ENCODE results near the gene FAM219A.
"Not testable (repeated sequence)": the region's sequence is repeated elsewhere in the genome, so short reads cannot be mapped to it uniquely, and the experiment has no call there.

FAM219A gene

DNA sequence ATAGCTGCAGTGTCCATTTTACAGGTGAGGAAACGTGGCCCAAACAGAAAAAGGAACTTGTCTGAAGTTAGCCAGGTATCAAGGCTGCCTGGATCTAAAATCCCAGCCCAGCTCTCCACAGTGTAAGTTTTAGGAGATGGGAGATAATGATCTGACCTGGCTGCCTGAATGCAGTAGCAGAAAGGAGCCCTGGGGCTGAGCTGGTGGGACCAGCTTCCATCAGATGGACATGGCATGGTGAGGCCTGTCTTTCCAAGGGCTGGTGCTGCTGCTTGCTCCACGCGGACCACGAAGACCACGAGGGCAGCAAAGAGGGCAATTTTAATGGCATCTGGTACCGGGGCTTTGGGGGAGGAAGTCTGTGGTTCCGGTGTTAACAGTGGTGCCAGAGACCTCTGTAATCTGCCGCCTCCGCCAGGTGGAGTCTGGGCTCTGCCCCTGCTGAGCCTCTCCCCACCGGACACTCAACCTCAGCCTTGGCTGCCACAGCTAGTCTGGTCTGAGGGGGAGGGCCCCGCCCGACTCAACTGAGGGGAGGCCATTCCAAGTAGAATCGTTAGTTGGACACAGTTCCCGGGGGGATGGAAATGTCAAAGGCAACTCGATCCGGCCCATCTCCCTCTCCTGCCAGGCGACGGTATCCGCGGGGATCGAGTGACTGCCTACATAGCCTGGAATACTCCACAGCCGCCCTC is 82.3 kb downstream of the FAM219A start:
- DNase-seq: no peak

DNA sequence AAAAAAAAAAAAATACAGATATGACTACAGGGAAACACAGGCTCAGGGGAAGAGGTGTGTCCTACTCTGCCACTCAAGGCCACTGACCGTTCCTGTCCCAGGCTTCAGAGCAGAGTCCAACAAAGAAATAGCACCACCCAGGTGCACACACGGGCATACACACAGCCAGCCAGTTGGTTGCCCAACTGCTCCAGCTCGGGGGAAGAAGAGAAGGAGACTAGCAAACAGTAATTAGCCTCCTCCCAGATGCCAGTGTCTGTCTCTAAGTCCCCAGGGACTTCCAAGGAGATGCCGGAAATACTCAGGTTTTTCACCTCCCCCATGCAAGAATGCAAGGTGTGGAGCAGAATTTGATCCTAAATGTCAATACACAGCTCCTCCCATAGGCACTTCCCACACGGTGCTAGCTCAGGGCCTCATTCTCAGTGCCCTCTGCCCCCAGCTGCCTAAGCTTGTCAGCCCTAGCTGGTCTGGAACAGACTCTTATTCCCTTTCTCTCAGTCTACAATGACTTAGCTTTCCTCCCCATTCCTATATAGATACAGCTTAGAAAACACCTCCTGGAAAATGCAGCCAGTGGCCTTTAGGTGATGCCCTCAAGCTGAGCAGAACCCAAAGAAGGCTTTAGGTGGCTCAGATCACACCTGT is 83.3 kb downstream of the FAM219A start:
- no peak for DNase-seq

DNA sequence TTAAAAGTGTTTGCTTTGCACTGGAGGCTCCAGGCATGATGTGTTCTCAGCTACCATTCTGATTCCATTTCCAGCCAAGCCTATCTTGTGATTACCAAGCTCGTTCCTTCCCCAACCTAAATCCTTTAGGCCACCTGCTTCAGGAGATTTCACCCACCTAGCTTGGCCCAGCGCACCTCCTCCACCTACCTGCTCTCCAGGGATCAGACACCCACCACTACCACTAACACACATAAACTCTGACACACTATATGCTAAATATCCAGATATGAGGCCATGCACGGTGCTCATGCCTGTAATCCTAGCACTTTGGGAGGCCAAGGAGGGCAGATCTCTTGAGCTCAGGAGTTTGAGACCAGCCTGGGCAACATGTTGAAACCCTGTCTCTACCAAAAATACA is 84.0 kb downstream of the FAM219A start:
- DNase-seq: no peak

DNA sequence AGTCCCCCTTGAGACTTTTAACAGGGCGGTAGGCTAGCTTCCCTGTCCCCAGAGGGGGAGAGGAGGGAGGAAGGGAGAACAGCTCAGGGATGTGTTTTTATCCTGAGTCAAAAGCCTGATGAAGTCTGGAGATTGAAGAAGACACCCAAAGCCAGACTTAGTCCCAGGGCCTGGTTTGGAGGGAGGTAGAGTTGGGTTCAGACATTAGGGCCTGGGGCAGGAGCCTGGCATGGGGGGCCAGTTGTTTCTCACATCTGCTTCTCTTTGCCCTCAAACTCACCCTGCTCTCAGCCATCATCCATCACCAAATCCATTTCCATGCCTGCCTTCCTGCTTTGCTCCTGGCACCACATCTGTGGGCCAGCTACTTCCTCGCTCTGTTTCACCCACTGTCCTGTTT is 84.6 kb downstream of the FAM219A start:
- DNase-seq: no peak

GRCh38 chr9:34372467-34373011 is 85.8 kb downstream of the FAM219A start:
- DNase-seq: no peak

DNA sequence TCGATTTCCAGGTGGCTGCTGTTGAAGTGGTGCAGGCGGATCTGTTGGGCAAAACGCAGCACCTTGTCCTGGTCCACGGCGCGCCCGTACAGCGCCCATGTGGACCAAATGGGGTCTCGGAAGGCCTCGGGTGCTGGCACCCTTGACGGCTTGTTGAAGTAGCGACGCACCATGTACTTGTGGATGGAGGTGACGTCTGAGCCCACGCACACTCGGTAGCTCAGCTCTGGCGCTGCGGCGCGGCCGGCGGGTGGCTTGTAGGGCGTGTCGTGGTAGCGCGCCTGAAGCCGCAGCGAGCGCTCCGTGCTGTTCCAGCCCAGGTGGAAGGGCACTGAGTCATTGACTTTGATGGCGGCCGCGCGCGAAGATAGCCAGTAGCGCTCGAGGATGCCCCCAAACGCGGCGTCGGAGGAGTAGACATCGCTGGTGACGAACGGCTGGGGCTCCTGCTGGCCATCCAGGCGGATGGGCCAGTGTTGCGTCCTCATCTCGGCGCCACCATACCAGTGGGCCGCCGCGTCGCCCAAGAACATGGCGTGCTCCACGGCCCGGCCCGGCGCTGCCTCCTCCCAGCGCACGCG is 86.4 kb downstream of the FAM219A start:
- no peak for DNase-seq

- DNase-seq: no peak
Observed at GRCh38 chr9:34370970-34371880, 87.1 kb downstream of the FAM219A start.

GRCh38 chr9:34370335-34370969 is 87.9 kb downstream of the FAM219A start:
- no peak for DNase-seq

DNA sequence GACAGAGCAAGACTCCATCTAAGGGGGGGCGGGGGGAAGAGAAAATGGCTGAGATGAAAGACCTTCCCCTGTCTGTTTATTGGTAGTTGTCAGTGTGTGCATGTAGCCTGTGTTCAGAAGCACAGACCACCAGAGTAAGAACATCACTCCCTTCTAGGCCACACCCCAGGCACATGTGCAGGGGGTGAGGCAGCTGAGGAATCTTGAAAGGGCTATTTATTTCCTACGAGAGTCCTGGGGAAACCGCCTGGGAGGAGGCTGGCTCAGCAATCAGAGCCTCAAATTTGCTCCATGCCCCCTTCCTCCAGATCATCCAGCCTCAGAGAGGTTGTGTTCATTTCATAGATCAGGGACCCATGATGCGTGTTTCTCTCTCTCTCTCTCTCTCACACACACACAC is 88.7 kb downstream of the FAM219A start:
- no peak for DNase-seq

DNA sequence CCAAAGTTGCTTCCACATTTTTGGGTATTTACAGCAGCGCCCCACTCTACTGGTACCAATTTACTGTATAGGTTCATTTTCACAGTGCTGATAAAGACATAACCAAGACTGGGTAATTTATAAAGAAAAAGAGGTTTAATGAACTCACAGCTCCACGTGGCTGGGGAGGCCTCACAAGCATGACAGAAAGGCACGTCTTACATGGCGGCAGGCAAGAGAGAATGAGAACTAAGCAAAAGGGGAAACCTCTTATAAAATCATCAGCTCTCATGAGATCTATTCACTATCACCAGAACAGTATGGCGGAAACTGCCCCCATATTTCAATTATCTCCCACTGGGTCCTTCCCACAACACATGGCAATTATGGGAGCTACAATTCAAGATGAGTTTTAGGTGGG is 89.6 kb downstream of the FAM219A start:
- DNase-seq: not testable (repeated sequence)

GRCh38 chr9:34367751-34368410 is 90.5 kb downstream of the FAM219A start:
- not testable (repeated sequence) for DNase-seq

GRCh38 chr9:34366365-34366764 is 92.0 kb downstream of the FAM219A start:
- no peak for DNase-seq

DNA sequence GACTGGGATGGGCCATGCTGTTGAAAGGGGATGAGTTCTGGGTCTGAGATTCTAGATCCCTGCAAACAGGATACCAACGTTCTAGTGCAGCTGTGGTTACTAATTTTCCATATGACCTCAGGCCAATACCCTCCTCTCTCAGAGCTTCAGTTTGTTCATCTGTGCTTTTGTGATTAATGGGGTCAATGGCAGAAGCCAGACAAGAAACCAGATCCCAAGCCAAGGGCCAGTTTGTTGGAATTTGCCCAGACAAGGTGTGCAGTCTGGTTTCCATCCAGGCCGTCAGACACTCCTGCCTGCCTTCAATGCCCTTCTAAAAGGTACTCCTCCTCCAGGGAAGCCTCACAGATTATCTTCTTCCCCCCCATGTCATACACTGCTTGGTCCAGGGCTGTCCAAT is 93.1 kb downstream of the FAM219A start:
- DNase-seq: no peak

- no peak for DNase-seq
Observed at GRCh38 chr9:34363619-34364351, 94.6 kb downstream of the FAM219A start.

- DNase-seq: no peak
Observed at GRCh38 chr9:34362614-34363214, 95.7 kb downstream of the FAM219A start.

GRCh38 chr9:34352957-34353356 is 105.4 kb downstream of the FAM219A start:
- not testable (repeated sequence) for DNase-seq

GRCh38 chr9:34352122-34352652 is 106.2 kb downstream of the FAM219A start:
- not testable (repeated sequence) for DNase-seq

DNA sequence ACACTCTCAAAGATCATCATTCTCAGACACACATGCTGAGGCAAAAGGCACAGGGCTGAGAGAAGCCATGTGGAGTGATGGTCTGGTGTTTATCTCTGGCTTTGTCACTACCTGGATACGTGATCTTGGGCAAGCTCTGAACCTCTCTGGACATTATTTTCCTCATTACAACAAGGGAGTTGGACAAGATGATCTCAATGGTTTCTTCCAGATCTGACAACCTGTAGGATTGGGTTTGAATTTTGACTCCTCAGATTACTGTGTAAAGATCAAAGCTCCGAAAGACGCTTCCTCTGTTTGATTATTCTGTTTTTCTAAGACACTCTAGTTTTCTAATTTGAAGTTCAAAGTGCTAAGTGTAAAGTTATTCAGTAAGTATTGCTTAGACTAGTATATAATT is 109.0 kb downstream of the FAM219A start:
- no peak for DNase-seq
